Omental fat pad (tissue), 4 donors: ENCODE data around the gene RHBG. TPM values are rescaled to one million over a fixed set of nuclear protein-coding genes. Genes with fewer than 3 reads are reported as not detected.

Source experiments
- ATAC-seq: fragments of 150-250 bp; one replicate; pipeline ENCODE4 v1.9.1; 2016; ENCODE audit warnings: mild to moderate bottlenecking, moderate library complexity; ENCODE audit not compliant: low FRiP score
- DNase-seq: peaks from one replicate; pipeline ENCODE4 v3.0.0-alpha.2; 2019; ENCODE audit warnings: low spot score
- total RNA-seq, 4 donors: library from RNA; depleted of rRNA; stranded (reverse); fragments of >200 nt; gene quantifications; one replicate each; pipeline ENCODE4 v1.1.0, GENCODE V29; 2016
- TF ChIP-seq, protein P1 (sequence below), 3 donors: fragments of 450-650 bp; IDR thresholded peaks; one replicate each; pipeline ENCODE4 v1.5.1; 2016 to 2017; ENCODE audit warnings: antibody characterized with exemption in 3 of 3, mild to moderate bottlenecking in 3 of 3, moderate library complexity in 2 of 3

The RHBG gene
- total RNA-seq, 4 donors from 2014 or later: not detected

DNA sequence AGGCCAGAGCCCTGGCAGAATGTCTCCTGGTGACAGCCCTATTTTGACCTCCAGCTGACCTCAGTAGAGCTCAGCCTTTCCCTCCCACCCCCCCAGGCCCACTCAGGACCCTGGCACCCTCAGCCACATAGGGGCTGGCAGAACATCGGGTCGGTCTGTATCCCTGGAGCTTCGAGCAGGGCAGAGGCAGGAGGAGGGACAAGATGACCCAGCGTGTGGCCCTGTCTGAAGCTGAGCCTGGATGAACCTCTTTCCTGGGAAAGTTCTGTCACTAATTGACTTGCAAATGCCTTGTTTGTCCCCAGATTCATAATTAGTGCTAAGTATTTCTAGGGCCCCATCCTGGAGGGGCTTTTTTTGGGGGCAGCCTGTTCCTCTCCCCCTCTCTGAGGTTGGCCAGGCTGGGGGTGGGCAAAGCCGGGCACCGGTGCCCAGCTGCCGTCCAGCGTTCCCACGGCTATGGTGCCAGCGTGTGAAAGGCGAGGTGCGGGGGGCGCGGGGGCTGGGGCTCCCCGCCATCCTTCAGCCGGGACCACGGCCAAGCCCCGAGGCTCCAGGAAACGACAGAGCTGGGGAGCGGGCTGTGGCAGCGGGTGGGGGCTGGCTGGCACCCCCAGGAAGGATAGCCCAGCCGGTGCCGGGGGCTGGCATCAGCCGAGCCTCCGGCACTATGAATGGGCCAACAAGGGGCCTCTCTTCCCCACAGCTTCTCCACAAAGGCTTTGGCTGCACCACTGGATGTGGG is 31.4 kb downstream of the RHBG start:
- no peak for DNase-seq
- TF ChIP-seq, protein P1, sequence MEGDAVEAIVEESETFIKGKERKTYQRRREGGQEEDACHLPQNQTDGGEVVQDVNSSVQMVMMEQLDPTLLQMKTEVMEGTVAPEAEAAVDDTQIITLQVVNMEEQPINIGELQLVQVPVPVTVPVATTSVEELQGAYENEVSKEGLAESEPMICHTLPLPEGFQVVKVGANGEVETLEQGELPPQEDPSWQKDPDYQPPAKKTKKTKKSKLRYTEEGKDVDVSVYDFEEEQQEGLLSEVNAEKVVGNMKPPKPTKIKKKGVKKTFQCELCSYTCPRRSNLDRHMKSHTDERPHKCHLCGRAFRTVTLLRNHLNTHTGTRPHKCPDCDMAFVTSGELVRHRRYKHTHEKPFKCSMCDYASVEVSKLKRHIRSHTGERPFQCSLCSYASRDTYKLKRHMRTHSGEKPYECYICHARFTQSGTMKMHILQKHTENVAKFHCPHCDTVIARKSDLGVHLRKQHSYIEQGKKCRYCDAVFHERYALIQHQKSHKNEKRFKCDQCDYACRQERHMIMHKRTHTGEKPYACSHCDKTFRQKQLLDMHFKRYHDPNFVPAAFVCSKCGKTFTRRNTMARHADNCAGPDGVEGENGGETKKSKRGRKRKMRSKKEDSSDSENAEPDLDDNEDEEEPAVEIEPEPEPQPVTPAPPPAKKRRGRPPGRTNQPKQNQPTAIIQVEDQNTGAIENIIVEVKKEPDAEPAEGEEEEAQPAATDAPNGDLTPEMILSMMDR (IDR thresholded peaks at IDR 0.05): no peak
- ATAC-seq: no peak

DNA sequence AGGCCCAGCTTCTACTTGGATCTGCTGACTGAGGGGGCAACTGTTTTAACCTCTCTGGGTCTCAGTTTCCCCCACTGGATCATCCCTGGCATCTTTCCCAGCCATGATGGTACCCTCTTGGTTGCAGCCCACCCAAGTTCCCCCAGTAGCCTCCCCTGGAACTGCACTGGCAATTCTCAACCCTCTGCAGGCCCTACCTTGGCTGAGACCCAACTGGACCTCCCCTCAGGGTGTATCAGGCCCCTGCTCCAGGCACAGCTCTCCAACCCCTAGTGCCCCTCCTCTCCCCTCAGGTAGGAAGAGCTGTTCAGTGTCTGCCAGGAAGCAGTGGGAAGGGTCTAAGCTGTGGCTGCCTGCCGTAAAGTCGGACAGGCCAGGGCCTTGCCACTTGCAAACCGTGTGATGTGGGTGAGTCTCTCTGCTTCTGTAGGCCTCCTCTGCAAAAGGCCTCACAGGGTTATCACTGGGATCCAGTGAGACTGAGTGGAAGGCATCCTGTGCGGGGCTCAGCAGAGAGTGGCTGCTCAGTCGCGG is 32.1 kb downstream of the RHBG start:
- DNase-seq: no peak
- TF ChIP-seq, protein P1 (IDR thresholded peaks at IDR 0.05): no peak
- no peak for ATAC-seq

DNA sequence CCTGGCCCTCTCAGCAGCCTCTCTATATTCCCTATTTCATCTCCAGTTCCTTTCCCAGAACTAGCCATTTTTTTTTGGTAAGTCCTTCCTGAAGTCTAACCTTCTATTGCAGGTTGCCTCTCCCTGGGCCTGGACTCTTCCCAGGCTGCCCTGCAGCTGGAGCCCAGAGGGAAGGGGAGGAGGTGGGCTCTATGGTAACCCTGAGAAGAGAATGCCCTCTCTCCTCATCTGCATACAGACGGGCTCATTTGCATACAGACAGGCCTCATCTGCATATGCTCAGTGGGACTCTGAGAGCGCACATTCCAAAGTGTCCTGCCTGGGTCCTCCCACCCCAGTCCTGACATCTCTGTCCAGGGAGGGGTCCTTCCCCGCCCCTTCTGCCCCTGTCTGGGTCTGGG is 32.7 kb downstream of the RHBG start:
- DNase-seq (no peak), ATAC-seq (no peak)
- TF ChIP-seq, protein P1 (IDR thresholded peaks at IDR 0.05): no peak

DNA sequence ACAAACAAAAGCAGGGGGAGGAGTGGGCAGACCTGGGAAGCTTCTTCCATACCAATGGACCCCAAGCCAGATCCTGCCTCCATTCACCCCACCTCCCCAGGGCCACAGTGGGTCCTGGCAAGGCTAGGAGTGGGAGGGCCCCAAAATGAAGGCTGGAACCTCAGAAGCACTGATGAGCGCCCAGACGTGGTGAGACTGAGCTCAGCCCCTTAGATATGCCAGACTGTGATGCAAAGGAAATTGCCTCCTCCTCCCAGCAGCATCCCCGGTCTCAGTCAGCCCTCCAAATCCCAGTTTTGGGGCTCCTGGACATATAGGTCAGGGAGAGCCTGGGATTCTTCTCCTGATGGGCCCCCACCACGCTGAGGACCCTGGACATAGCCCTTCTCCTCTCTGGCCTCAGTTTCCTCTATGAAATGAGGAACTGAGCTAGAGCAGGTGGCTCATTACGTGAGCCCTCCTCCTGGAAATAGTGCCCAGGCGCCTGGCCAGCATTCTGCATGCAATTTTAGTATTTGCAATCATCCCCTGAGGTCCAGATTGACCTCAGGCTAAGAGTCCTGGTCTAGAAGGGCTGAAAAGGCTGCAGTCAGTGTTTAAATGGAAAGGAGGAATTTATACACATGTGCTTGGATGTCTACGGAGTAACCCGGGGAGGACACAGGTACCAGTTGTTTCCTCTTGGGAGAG is 33.5 kb downstream of the RHBG start:
- ATAC-seq: no peak
- DNase-seq: no peak
- TF ChIP-seq, protein P1 (IDR thresholded peaks at IDR 0.05): no peak

DNA sequence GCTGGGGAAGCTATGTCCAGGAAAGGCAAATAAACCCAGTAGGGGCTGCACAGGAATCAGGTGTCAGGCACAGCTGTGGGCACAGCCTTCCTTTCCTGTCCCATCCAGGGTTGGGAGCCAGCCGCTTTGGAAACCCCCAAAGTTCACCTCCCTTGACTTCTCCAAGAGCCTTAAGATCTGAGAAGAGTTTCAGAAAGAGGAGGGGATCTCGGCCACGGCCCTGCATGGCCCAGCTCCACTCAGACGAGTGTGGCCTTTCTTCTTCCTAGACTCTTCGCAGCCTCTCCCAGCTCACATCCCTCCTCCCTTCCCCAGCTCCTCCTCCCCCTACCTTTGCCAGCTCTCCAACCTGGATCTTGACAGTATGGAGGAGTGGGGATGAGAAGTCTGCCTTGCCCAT is 36.7 kb downstream of the RHBG start:
- TF ChIP-seq, protein P1 (IDR thresholded peaks at IDR 0.05): no peak
- DNase-seq (no peak), ATAC-seq (no peak)

DNA sequence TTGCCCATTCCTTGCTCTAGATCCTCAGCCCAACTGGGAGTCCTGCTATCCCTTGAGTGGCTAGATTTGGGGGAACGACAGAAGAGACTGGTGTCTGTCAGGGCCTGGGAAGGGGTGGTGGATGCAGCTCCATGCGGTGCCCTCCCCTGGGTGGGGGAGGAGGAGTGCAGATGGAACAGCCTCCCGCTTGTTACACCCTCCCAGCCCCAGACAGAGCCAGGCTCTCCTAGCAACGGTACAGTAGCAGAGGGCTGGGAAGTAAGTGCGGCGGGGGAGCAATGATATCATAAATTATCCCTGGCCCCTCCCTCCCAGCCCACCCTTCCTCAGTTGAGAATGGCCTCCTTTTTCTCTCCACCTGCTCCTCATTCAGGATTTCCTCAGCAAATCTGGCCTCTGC is 37.2 kb downstream of the RHBG start:
- DNase-seq (no peak), ATAC-seq (no peak)
- TF ChIP-seq, protein P1 (IDR thresholded peaks at IDR 0.05): no peak
